IMR-90 (cell line): ENCODE results near the gene SCN8A.

Experiments
- CEBPB ChIP-seq: IDR thresholded peaks from 2 replicates; pipeline ENCODE4 v1.6.1; 2012; ENCODE audit warnings: low read depth, low read length, improper control_type of control experiment
- FOS ChIP-seq: fragments of 150-350 bp; IDR thresholded peaks from 2 replicates; pipeline ENCODE4 v1.6.1; 2016; ENCODE audit warnings: low read depth, low read length
- POLR2A ChIP-seq: IDR thresholded peaks from 2 replicates; pipeline ENCODE4 v1.6.1; 2012; ENCODE audit warnings: mild to moderate bottlenecking, low read depth, low read length
- RCOR1 ChIP-seq: IDR thresholded peaks from 2 replicates; pipeline ENCODE4 v1.6.1; 2012; ENCODE audit warnings: mild to moderate bottlenecking, low read length, improper control_type of control experiment; ENCODE audit not compliant: insufficient replicate concordance
- SMC3 ChIP-seq: fragments of 150-350 bp; IDR thresholded peaks from 2 replicates; pipeline ENCODE4 v1.6.1; 2016; ENCODE audit warnings: low read depth, mild to moderate bottlenecking, antibody characterized with exemption, low read length, moderate library complexity
- TF ChIP-seq, protein P1 (sequence below): conservative IDR thresholded peaks from 2 replicates; pipeline ENCODE4 v1.5.1; 2012; ENCODE audit warnings: mild to moderate bottlenecking, low read depth, low read length, improper control_type of control experiment

DNA sequence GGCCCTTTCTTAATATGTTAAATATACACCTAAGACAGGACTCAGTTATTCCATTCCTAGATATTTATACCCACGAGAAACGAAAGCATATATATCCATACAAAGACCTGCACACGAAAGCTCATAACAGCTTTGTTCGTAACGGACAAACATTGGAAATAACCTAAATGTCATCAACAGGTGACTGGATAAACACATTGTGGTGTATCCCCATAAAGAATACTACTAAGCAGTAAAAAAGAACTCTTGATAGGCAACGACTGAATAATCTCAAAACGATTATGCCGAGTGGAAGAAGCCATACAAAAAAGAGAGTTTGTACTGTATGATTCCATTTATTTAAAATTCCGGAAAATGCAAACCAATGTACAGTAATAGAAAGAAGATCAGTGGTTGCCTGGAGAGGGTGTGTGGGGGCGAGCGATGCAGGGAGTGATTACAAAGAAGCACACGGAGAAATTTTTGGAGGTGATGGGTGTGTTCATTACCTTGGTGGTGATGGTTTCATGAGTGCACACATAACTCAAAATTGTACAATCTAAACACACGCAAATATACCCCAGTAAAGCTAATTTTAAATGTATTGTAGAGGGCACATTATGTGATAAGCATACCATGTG, 1.4 kb upstream of the SCN8A start:
- TF ChIP-seq POLR2A = no peak
- no peak for TF ChIP-seq CEBPB
- TF ChIP-seq, protein P1, sequence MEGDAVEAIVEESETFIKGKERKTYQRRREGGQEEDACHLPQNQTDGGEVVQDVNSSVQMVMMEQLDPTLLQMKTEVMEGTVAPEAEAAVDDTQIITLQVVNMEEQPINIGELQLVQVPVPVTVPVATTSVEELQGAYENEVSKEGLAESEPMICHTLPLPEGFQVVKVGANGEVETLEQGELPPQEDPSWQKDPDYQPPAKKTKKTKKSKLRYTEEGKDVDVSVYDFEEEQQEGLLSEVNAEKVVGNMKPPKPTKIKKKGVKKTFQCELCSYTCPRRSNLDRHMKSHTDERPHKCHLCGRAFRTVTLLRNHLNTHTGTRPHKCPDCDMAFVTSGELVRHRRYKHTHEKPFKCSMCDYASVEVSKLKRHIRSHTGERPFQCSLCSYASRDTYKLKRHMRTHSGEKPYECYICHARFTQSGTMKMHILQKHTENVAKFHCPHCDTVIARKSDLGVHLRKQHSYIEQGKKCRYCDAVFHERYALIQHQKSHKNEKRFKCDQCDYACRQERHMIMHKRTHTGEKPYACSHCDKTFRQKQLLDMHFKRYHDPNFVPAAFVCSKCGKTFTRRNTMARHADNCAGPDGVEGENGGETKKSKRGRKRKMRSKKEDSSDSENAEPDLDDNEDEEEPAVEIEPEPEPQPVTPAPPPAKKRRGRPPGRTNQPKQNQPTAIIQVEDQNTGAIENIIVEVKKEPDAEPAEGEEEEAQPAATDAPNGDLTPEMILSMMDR = no peak
- TF ChIP-seq RCOR1 = no peak
- TF ChIP-seq SMC3 = no peak
- no peak for TF ChIP-seq FOS
